Measurements from ENCODE around the gene PRKACG.

Gene PRKACG

DNA sequence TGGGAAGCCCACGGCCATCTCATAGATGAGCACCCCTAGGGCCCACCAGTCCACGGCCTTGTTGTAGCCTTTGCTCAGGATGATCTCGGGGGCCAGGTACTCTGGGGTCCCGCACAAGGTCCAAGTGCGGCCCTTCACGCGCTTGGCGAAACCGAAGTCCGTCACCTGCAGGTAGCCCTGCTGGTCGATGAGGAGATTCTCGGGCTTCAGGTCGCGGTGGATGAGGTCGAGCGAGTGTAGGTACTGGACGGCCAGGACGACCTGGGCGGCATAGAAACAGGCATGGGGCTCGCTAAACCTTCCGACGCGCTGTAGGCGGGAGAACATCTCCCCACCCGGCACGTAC, 558 bp downstream of the PRKACG start:
- Histone ChIP-seq H3K4me1 (ENCODE audit: control insufficient read depth, low read length) (no peaks in the 10 kb centered on the region), H3F3A (ENCODE audit: control insufficient read depth, insufficient read depth) (no peaks in the 10 kb centered on the region), H3K36me3 (ENCODE audit: control insufficient read depth, low read length) (no peaks in the 10 kb centered on the region), H3K9me3 (ENCODE audit: control insufficient read depth, insufficient read depth, low read length) (no peaks in the 10 kb centered on the region), H3K27ac (ENCODE audit: low read depth, low read length) (no peak overlapping the region), H3K27me3 (ENCODE audit: control insufficient read depth, low read length) (peaks cover 8% of the 10 kb centered on the region; the same call in 1 of the 2 replicates), H4K20me1 (ENCODE audit: control insufficient read depth, insufficient read depth, low read depth, low read length) (no peaks in the 10 kb centered on the region), H3K9me2 (replicated peaks; ENCODE audit: control insufficient read depth, low read length) (no peaks in the 10 kb centered on the region), H3K4me2 (ENCODE audit: low read length) (no peak overlapping the region), H3K79me2 (ENCODE audit: control insufficient read depth, low read length) (no peaks in the 10 kb centered on the region), H3K4me3 (ENCODE audit: low read length) (no peak overlapping the region)
- TF ChIP-seq EZH2phosphoT487 (IDR thresholded peaks at IDR 0.05; ENCODE audit: borderline replicate concordance, low read length) = no peak
- TF ChIP-seq, protein P1, sequence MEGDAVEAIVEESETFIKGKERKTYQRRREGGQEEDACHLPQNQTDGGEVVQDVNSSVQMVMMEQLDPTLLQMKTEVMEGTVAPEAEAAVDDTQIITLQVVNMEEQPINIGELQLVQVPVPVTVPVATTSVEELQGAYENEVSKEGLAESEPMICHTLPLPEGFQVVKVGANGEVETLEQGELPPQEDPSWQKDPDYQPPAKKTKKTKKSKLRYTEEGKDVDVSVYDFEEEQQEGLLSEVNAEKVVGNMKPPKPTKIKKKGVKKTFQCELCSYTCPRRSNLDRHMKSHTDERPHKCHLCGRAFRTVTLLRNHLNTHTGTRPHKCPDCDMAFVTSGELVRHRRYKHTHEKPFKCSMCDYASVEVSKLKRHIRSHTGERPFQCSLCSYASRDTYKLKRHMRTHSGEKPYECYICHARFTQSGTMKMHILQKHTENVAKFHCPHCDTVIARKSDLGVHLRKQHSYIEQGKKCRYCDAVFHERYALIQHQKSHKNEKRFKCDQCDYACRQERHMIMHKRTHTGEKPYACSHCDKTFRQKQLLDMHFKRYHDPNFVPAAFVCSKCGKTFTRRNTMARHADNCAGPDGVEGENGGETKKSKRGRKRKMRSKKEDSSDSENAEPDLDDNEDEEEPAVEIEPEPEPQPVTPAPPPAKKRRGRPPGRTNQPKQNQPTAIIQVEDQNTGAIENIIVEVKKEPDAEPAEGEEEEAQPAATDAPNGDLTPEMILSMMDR (IDR thresholded peaks at IDR 0.05; ENCODE audit: low read depth, low read length, poor library complexity, severe bottlenecking) = no peak

DNA sequence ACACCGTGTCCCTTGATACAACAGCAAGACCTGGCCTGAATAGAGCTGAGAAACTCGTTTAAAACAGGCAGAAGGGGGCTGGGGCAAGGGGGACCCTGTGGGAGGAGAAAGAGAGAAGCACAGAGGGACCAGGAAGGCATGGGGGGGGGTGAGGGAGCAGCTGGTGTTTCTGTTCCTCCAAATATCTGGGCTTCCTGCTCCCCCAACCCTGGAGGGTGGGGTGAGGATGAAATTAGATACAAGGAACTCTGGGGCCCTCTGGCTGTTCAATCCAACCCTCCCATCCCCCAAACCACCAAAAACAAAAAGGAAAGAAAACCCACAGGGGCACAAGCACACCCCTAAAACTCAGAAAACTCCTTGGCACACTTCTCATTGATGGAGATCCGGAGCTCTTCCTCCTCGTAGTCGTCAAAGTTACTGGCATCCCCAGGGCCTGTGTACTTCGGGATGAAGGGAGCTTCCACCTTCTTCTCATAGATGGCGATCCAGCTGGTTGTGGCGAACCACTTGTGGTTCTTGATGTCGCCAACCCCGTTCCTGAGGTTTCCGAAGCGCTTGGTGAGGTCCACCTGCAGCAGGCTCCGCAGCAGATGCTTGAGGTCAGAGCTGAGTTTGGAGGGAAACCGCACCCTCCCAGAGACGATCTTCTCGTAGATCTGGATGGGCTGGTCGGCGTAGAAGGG, 1.1 kb downstream of the PRKACG start:
- Histone ChIP-seq H4K20me1 (ENCODE audit: control insufficient read depth, insufficient read depth, low read depth, low read length) (no peaks in the 10 kb centered on the region), H3K27ac (ENCODE audit: low read depth, low read length) (no peak overlapping the region), H3K4me2 (ENCODE audit: low read length) (no peak overlapping the region), H3K79me2 (ENCODE audit: control insufficient read depth, low read length) (no peaks in the 10 kb centered on the region), H3K9me2 (replicated peaks; ENCODE audit: control insufficient read depth, low read length) (no peaks in the 10 kb centered on the region), H3K36me3 (ENCODE audit: control insufficient read depth, low read length) (no peaks in the 10 kb centered on the region), H3K9me3 (ENCODE audit: control insufficient read depth, insufficient read depth, low read length) (no peaks in the 10 kb centered on the region), H3F3A (ENCODE audit: control insufficient read depth, insufficient read depth) (no peaks in the 10 kb centered on the region), H3K4me1 (ENCODE audit: control insufficient read depth, low read length) (no peaks in the 10 kb centered on the region), H3K4me3 (ENCODE audit: low read length) (no peak overlapping the region), H3K27me3 (ENCODE audit: control insufficient read depth, low read length) (peaks cover 12% of the 10 kb centered on the region; the same call in 1 of the 2 replicates)
- TF ChIP-seq, protein P1 (IDR thresholded peaks at IDR 0.05; ENCODE audit: low read depth, low read length, poor library complexity, severe bottlenecking) = no peak
- TF ChIP-seq EZH2phosphoT487 (IDR thresholded peaks at IDR 0.05; ENCODE audit: borderline replicate concordance, low read length) = no peak

DNA sequence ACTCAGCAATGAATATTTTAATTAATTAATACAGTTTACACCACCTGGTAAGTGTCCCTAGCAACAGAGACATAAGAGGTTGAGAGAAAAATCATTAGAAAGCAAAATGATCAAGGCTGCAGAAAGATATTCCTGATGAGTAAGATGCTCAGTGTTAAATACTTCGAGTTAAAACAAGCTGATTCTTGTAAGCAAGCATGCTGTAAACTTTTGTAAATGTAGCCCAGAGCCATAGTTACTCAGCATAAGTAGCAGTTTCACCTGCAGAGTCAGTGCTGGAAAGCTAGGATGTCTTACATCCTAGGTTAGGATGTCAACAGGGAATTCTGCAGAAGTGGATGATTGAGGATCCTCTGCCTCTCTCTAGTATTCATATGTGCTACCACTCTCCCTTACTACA, 4.2 kb downstream of the PRKACG start:
- H3K27ac ChIP-seq (ENCODE audit: low read depth, low read length) = no peak overlapping the region
- H3K4me3 ChIP-seq (ENCODE audit: low read length) = no peak overlapping the region
- H3K9me3 ChIP-seq (ENCODE audit: control insufficient read depth, insufficient read depth, low read length) = no peaks in the 10 kb centered on the region
- TF ChIP-seq, protein P1 (IDR thresholded peaks at IDR 0.05; ENCODE audit: low read depth, low read length, poor library complexity, severe bottlenecking) = no peak
- H3K27me3 ChIP-seq (ENCODE audit: control insufficient read depth, low read length) = peaks cover 4% of the 10 kb centered on the region
- no peaks in the 10 kb centered on the region for H3K36me3 ChIP-seq (ENCODE audit: control insufficient read depth, low read length)
- no peaks in the 10 kb centered on the region for H3K4me1 ChIP-seq (ENCODE audit: control insufficient read depth, low read length)
- H3K9me2 ChIP-seq (replicated peaks; ENCODE audit: control insufficient read depth, low read length) = no peaks in the 10 kb centered on the region
- H4K20me1 ChIP-seq (ENCODE audit: control insufficient read depth, insufficient read depth, low read depth, low read length) = no peaks in the 10 kb centered on the region
- no peaks in the 10 kb centered on the region for H3F3A ChIP-seq (ENCODE audit: control insufficient read depth, insufficient read depth)
- H3K79me2 ChIP-seq (ENCODE audit: control insufficient read depth, low read length) = no peaks in the 10 kb centered on the region
- H3K4me2 ChIP-seq (ENCODE audit: low read length) = no peak overlapping the region

Measured in DOHH2 (cell line).